Posterior vena cava (tissue), 2 donors: Measurements from ENCODE around the gene GLRX. TPM values are rescaled to one million over a fixed set of nuclear protein-coding genes. Genes with fewer than 3 reads are reported as not detected.
"Not testable (repeated sequence)": the region's sequence is repeated elsewhere in the genome, so short reads cannot be mapped to it uniquely, and the experiment has no call there.

Experiments used
- DNase-seq: peaks from one replicate; pipeline ENCODE4 v3.0.0-alpha.2; 2020; ENCODE audit warnings: low spot score
- intact Hi-C, 2 donors: fragments of 100-400 bp; cut with DNase I; formaldehyde crosslinking; loops; one replicate each; pipeline versions ENCODE4 v1.14.1 to v1.14.2; 2022 to 2023
- total RNA-seq, 2 donors: library from RNA; stranded (reverse); fragmentation: NEBNext Ultra II Directional; extraction: Animal tissue kit (Norgen Biotek cat#: 25700); gene quantifications; one replicate each; pipeline ENCODE4 v1.2.1, GENCODE V29; 2021
- donor health status: DM: yes; HTN: yes; CAD: no.
- donor health status: DM: yes; HTN: yes; CAD: no.

Gene GLRX
- total RNA-seq, 2 donors from 2014 or later: 31.0 to 52.5 TPM

DNA sequence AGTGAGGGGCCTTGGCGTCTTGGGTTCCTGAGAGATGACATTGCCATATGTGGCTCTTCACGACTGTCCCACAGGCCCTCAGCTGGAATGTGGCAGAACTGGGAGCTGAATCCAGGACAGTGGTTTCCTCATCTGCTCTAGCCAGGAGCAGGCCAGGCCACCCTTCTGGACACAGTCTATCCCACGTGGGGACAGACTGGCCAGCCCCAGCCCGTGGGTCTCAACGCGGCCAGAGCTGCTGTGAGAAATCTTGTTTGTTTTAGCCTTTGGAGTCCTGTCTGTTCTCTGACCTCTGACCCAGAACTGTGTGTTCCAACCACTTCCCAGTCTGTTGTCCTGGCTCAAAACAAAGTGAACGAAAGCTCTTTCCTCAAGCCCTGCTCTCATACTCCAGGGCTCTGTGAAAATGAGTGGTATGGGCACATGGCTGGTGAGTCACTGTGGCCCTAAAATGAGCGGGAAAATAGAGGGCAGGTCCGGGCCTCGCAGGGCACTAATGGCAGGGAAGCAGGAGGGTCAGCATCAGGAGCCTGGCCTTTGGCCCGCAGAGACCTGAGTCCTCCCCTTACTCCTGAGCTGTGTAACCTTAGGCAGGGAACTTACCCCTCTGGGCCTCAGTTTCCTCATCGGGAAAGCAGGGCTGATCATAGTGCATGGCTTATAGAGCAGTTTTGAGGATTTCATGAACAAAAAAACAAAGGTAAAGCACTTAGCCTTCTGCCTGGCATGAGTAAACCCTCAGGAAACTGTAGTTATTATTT lies 34.8 kb upstream of the GLRX start:
- intact Hi-C loops: loop anchor here in 1 of 2 donors (5.0 to 10.0 kb wide), 2 partner anchors 480 to 737 kb away; no protein-coding TSS in a partner anchor
- DNase-seq: peak; percentile 94

DNA sequence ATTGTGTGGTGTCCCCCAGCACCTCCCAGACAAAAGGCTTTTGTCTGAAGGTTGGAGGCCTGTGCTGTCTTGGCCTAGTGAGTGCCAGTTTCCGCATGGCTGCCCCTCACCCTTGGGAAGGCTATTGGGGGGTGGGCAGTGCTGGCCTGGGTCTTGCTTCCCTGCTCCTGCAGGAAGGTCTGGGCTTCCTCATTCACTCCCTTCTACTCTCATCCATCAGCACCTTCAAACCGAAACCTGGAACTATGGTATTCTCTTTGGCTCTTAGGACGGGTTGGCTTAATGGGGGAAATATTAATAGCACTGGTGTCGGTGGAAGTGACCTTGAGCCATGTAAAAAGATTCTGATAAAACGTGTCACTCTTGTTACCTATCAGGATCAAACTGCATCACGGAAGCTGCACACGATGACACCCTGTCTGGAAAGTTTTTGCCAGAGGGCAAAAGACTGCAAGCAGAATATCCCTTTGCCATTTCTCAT lies 34.0 kb upstream of the GLRX start:
- no peak for DNase-seq
- intact Hi-C loops: loop anchor here in 1 of 2 donors (5.0 to 10.0 kb wide), 2 partner anchors 481 to 738 kb away; no protein-coding TSS in a partner anchor

DNA sequence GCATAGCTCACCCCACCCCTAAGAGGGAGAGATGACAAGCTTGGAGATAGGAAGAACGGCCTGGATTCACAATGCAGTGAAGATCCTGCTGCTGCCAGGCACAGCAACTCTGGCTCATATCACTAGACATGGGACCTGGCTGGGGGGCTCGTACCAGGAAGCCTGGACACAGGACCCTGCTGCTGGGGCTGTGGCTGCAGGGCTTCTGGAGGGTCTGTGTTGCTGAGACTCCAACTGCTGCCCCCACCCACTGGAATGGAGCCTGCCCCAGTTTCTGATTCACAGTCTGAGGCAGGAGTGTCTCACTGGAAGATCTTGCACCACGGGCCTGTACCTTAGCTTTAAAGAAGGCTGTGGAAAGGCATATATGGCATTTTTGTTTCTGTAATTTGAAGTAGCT lies 31.0 kb upstream of the GLRX start:
- intact Hi-C loops: loop anchor here in 1 of 2 donors (10.0 kb wide), 1 partner anchor 741 kb away; no protein-coding TSS in a partner anchor
- DNase-seq: no peak

DNA sequence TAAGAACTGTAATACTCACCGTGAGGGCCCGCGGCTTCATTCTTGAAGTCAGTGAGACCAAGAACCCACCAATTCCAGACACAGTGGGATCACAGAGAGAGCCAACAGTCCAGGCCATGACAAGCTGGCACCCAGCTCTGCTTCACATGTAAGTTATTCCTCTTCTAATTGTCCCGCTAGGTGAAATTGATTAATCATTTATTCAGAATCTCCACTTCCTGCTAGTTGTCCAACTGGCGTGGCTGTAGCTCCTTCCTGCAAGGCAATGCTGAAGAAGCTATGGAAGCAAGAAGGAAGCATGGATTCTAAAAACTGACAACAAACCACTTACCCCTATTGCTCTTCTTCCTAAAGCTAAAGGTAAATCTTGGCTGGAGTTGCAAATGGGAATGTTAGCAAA lies 30.0 kb upstream of the GLRX start:
- no peak for DNase-seq
- intact Hi-C loops: loop anchor here in 1 of 2 donors (10.0 kb wide), 1 partner anchor 742 kb away; no protein-coding TSS in a partner anchor

- DNase-seq: not testable (repeated sequence)
- intact Hi-C loops: loop anchor here in 1 of 2 donors (10.0 kb wide), 1 partner anchor 744 kb away; no protein-coding TSS in a partner anchor
These were observed 28.6 kb upstream of the GLRX start for GRCh38 chr5:95851141-95851540.

DNA sequence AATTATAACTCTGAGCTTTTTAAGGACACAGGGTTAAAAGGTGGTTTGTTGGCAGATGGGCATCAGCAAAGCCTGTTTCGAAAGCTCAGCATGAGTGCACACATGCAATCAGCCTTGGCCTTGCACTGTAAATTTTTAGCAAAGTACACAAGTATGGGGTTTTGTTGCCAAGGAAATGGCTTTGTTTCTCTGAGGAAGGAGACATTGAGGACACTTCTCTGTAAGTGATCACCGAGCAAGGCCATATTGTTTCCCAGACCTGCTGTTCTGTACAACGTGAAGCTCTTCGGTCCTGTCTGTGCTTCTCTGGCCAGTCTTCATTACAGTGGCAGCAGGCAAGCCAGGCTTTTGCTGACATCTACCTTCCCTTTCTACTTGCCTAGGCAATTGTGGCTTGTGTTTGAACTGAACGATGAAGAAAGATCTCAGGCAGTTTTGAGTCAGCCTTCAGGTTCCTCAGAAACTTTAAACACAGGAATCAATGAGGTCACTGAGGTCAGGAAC lies 27.9 kb upstream of the GLRX start:
- intact Hi-C loops: loop anchor here in 1 of 2 donors (10.0 kb wide), 1 partner anchor 744 kb away; no protein-coding TSS in a partner anchor

GRCh38 chr5:95848701-95849100 lies 26.2 kb upstream of the GLRX start:
- intact Hi-C loops: loop anchor here (5.0 to 10.0 kb wide), 3 partner anchors 186 to 204 kb away; partner anchors contain the start of gene RFESD (in 1 of the 2)
- DNase-seq: no peak

More for the DNA sequence above, 27.9 kb upstream of the GLRX start:
- no peak for DNase-seq

DNA sequence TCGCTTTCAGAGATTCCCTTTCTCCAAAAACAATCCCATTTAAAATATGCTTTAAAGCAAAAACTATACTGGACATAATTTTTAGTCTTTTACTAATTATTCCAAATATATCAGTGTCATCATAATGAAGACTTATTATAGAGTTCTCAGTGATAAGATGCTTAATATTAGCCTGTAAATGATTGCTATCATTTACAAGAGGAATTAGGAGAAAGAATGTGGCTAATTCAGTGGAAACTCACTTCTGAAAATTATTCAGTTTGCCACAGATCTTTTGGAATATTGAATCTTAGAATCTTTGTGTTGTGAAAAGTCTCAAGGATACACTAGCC lies 24.7 kb upstream of the GLRX start:
- DNase-seq: no peak
- intact Hi-C loops: loop anchor here (2.0 to 10.0 kb wide), 4 partner anchors 66 to 202 kb away; partner anchors contain the start of gene RFESD (in 1 of the 2)

DNA sequence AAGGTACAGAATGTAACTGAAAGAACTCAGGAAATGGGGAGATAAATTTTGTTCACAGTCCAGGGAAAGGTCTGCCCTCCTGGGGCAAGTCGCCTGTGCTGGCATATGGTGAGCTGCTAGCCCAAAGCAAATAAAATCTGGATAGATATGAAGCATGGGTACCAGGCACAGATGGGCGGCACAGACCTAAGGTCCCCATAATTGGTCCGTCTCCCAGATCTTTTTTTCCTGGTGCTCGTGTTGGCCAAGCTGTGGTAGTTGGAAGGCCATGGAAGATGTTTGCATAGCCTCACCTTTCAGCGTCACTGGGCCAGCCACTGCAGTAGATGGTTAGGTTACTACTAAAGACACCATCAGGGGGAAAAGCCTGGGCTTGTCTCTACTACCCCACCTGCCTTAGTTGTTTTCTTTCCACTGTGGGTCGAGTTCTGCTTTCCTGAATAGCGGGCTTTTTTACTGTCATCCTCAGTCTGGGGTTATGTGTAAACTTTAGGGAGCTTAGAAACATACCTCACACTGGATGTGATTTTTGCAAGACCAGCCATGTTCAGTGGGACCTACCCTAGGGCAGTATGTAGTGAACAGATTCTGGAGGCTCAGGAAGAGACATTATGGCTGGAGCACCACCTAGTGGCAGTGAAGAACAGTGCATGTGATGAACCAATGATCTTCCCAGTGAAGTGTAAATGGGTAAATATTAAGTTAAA lies 24.2 kb upstream of the GLRX start:
- DNase-seq: no peak
- intact Hi-C loops: loop anchor here (1.0 to 10.0 kb wide), 5 partner anchors 65 to 202 kb away; partner anchors contain the start of gene RFESD (in 1 of the 2)

DNA sequence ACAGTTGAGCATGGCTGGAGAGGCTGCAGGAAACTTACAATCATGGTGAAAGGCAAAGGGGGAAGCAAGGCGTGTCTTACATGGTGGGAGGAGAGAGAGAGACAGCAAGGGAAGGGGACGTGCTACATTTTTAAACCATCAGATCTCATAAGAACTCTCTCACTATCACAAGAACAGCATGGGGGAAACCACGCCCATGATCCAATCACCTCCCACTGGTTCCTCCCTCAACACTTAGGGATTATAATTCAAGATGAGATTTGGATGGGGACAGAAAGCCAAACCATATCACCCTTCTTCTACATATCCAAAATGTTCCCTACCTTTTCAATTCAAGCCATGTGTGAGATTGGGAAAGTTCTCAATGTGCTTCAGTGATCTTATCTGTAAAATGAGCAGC lies 22.9 kb upstream of the GLRX start:
- DNase-seq: no peak
- intact Hi-C loops: loop anchor here (5.0 to 10.0 kb wide), 3 partner anchors 183 to 201 kb away; partner anchors contain the start of gene RFESD (in 1 of the 2)

GRCh38 chr5:95843733-95844223 lies 21.3 kb upstream of the GLRX start:
- intact Hi-C loops: loop anchor here (10.0 kb wide), 2 partner anchors 189 to 199 kb away; partner anchors contain the start of gene RFESD (in 1 of the 2)
- no peak for DNase-seq

GRCh38 chr5:95842854-95843544 lies 20.5 kb upstream of the GLRX start:
- DNase-seq: no peak
- intact Hi-C loops: loop anchor here (10.0 kb wide), 2 partner anchors 188 to 198 kb away; partner anchors contain the start of gene RFESD (in 1 of the 2)

DNA sequence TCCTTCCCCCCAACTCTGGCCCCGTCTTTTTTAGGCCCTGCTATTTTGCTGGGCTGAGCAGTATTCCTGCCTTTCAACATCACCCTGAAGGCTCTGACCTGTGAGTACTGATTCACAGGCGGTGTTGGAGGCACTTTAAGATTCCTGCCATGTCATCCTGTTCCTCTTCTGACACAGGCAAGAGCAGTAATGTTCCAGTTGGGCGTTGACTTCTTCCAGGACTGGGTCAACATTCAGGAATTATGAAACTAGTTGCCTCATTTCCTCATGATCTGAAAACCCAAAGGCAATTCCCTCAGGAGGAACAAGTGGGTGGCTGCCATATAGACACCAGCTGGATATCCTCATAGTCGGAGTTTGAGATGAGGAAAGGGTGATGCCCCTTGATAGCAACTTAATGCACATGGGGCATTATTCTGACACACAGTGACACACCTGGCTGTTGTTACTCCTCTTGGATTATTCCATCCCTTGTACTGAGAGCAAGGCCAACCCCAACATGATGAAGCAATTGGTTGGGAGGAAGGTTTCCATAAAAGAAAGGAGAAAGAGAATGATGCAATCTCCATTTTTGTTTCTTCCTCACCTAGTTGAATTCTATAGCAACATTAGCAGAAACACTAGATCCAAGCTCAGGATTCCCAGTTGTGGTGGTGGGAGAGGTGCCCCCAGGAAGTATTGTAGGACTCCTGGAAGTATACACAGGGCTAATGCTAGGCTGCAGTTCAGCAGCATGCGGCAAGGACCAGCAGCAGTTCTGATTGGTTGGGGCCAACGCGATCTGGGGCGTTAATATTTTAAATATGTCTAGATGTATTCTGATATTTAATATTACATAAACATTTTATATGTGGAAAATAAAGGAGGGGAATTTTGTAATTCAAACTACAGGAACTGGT lies 19.6 kb upstream of the GLRX start:
- no peak for DNase-seq
- intact Hi-C loops: loop anchor here (10.0 kb wide), 2 partner anchors 187 to 197 kb away; partner anchors contain the start of gene RFESD (in 1 of the 2)

DNA sequence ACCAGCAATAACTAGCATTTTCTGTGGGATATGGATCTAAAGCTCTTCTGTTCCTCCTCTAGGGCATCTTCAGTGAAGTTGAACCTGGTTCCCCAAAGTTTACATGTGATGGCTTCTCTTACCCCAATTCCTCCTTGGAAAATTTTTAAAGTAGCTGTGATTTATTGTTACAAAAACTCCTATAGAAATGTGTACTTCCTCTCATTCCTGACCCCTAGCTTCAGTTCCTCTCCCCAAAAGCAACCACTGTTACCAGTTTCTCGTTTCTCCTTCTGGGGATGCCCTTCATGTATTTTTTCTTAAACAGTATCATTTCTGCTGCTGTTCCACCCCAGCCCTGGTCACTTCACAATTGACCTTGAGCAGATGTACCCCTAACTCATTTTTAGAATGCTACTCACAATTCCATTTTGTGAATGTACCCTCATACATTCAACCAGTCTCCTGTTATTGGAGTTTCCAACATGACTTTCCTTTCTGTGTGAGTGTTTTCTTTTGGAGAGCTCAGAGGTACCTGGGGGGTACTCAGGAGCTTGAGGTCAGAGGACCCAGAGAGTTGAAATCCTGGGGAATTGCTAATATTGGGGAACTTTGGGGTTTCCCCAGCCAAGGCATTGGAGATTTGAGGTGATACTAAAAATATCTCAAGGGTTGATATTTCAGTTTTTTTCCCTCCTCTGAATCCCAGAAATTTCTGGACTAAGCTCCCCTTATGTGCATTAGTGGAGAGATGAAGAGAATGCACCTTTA lies 18.6 kb upstream of the GLRX start:
- DNase-seq: no peak

DNA sequence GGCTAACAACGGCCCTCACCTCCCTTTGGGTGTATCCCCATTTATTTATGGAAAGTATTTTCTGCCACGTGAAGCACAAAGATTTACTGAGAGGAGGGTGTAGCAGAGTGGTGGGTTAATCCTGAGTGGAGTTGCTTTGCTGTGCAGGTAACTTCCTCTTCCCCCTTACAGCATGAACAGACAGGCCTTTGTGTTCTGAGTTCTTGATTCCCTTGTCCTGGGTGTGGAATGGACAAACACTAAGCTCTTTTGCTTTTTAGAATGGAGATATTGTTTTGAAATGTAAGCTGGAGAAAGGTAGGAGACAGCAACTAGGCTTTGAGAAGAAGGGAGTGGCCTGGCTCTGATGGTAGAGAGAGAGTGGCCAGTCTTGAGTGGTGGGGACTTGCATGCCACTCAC lies 17.1 kb upstream of the GLRX start:
- intact Hi-C loops: loop anchor here (10.0 kb wide), 2 partner anchors 185 to 195 kb away; partner anchors contain the start of gene RFESD (in 1 of the 2)
- DNase-seq: no peak

More for the DNA sequence above, 18.6 kb upstream of the GLRX start:
- intact Hi-C loops: loop anchor here (10.0 kb wide), 2 partner anchors 186 to 196 kb away; partner anchors contain the start of gene RFESD (in 1 of the 2)

GRCh38 chr5:95838556-95838955 lies 16.0 kb upstream of the GLRX start:
- intact Hi-C loops: no loop called here
- DNase-seq: no peak
